ENCODE measurements around the gene NTSR1.
A peak's percentile ranks its signal among the peaks of the same experiment; 100 is the strongest.

NTSR1 gene

DNA sequence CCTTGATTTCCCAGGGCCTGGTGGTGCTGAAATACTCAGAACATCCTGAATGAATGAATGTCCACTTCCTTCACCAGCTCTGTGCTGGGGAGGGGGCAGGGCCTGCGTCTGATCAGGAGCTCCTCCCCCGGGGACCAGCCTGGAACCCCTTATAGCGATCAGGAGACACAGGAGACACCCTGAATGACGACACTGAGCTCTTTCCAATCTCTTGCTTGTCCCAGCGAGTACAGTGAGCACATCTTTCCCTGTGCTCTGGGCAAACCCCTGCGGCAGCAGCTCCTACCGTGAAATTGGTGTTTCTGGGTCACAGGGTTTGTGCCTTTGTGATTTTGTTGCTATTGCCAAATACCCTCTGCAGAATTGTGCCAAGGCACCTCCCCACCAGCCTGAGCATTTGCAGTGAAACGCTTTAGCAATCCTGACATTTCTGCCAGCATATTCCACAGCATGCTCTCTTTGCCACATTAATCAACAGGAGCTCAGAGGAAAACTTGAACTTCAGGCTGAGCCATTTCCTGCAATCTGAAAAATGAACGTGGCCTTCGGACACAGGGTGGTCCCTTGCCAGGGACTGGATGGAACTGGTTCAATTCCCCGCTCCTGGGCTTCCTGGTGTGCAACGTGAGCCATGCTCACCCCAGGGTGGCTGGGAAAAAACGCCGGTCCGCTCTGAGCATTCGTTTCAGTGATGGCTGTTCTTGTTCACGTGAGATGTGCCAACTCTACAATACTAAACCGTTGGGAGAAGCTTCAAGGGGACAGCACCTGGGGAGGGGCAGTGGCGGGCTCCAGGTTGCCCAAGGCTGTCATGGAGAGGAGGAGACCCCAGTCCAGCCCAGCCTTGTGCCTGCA, 64.6 kb downstream of the NTSR1 start:
- no peak for DNase-seq

DNA sequence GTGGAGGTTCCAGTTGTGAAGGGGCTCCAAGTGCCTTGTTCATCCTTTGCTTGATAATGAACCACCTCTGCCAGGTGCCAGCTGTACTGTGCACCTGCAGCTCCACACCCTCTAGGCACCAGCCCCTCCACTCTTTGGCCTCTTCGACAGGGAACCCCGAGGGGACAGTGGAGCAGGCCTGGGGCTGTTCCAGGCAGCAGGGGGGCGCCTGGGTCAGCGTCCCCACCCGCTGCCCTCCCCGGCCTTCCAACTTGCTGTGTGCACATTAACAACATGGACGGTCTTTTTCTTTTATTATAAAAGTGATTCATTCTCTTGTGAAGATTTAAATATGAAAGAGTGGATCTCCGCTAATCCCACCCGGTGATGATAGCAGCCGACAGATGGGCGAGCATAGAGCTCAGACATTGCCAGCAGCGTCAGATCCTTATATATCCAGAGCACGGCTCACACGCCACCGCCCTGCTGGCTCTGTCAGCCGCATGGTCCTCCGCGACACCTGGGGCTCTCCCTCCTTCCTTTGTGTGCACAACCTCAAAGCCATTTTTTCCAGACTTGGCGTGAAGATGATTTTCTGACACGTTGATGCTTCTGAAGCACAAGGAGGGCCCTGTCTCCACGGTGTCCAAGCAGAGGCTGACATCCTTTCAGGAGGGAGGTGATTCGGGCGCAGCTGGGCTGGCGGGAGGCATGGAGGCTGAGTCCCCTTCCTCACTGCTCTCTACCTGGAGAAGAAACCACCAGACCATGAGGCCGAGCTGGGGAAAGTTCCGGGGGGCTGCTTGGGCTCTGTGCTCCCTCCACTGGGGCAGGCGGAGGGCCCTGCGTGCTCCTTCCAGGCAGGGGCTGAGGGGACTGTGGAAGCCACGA, 65.4 kb downstream of the NTSR1 start:
- no peak for DNase-seq

DNA sequence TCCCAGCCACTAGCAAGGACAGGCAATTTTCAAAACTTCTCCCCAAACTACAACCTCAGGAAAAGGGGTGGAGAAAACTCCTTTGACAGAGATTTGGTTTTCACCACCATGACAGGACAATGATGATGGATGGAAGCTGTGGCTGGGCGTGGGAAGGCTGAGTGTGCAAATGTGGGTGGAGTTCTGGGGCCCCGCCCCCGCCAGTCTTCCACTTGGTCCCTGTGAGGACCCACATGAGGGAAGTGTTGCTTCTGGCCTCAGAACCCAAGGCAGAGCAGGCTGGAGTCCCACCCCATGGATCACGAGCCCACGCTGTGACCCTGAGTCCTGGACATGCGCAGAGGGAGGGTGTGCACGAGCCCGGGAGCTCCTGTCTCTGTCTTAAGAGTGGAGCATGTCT, 66.1 kb downstream of the NTSR1 start:
- no peak for DNase-seq

GRCh38 chr20:62775206-62775605, 66.6 kb downstream of the NTSR1 start:
- no peak for DNase-seq

- no peak for DNase-seq
Measured at GRCh38 chr20:62776035-62776691, 67.5 kb downstream of the NTSR1 start.

GRCh38 chr20:62776692-62777527, 68.3 kb downstream of the NTSR1 start:
- DNase-seq, result no peak

- no peak for DNase-seq
Measured at GRCh38 chr20:62777528-62777830, 68.8 kb downstream of the NTSR1 start.

- no peak for DNase-seq
Measured at GRCh38 chr20:62778058-62778457, 69.4 kb downstream of the NTSR1 start.

DNA sequence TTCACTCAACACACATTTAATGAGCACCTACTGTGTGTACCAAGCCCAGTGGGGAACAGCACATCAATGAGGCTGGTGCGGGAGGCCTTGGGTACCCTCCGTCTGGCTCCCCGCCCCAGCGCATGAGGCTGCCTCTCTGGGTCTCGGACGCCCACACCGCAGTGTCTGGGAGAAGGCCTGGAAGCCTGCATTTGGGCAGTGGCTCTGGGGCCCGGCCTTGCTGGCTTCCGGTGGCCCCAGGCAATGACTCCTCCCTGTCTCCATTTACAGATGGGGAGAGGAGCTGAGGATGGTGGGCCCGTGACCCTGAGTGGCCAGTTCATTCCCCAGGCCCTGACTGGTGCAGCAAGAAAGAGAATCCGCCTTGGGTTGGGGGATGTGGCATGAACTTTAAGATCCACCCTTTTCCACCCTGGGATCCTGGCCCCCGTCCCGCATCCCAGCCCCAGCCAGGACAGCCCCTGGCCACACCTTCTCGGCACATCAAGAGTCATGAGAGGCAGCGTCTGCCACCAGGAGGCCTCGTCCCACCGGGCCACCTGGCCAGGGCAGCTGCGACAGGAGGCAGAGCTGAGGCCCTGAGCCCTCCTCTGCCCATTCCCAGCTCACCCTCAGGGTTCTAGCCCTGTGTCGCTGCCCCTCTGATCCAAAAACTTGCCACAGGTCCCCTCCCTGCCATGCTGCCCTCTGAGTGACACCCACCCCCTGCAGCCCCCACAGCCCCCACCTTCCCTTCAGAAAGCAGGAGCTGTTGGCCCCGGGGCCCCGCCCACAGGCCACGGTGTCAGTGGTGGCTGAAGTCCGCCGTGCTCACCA, 70.2 kb downstream of the NTSR1 start:
- DNase-seq, result no peak

DNA sequence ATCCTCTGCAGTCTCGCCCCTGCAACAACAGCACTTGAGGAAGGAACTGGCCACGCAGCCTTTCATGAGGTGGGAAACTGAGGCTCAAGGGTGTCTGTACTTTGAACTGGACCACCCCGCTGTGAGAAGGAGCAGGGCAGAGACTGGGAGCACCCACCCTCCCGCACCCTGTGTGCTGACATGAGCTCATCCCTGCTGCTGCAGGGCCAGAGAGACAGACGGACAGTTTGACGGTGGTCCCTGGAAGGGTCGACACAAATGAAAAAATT, 70.7 kb downstream of the NTSR1 start:
- DNase-seq, result no peak

DNA sequence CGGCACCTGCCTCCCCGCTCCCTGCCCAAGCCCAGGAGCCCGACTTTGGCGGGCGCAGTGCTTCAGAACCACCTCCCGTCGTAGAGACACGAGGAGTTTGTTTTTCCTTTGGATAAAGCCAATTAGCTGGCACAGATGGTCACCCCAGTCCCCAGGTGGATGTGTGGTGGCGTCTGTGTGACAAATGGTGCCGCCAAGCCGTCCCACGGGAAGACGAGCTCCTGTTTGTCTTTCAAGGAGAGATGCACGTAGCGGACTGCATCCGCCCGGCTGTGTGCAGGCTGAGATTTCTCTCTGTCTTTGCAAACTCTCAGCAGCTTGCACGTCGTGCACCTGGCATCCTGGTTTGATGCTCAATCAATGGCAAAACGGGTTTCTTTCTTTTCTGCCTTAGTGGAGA, 71.6 kb downstream of the NTSR1 start:
- no peak for DNase-seq

GRCh38 chr20:62780696-62781095, 72.1 kb downstream of the NTSR1 start:
- no peak for DNase-seq

DNA sequence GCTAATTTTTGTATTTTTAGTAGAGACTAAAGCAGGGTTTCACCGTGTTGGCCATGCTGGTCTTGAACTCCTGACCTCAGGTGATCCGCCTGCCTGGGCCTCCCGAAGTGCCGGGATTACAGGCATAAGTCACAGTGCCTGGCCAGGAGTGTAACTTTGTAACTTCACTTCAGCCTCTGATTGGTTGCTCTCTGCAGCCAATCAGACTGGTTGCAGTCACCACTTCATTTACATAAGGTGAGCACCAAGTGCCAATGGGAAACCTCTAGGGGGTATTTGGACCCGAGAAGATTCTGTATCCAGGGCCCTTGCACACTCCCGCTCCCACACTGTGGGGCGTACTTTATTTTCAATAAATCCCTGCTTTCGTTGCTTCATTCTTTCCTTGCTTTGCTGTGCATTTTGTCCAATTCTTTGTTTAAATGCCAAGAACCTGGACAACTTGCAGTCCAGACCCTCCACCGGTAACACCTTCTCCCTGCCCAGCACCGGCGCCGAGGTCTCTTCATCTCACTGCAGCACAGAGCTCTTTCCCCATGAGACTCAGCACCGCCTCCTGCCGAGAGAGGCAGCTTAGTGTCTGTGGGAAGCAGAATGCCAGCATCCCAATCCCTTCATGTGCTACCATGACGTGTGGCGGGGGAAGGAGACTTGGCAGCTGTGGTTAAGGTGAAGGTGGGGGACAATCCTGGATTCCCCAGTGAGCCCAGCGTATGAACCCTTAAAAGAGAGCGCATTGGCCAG, 73.7 kb downstream of the NTSR1 start:
- DNase-seq, result no peak

DNA sequence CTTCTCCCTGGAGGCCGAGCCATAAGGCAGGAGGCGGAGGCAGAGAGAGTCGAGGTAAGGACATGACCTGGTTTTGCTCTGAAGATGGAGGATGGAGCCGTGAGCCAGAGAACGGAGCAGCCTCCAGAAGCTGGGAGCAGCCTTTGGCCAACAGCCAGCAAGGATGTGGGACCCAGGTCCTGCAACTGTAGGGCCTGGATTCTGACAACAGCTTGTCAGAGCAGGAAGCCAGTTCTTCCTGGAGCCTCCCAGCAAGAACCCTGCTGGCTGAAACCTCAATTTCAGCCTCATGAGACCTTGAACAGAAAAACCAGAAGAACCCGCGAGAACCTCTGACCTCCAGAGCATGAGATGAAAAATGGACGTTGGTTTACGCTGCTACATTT, 74.2 kb downstream of the NTSR1 start:
- no peak for DNase-seq

DNA sequence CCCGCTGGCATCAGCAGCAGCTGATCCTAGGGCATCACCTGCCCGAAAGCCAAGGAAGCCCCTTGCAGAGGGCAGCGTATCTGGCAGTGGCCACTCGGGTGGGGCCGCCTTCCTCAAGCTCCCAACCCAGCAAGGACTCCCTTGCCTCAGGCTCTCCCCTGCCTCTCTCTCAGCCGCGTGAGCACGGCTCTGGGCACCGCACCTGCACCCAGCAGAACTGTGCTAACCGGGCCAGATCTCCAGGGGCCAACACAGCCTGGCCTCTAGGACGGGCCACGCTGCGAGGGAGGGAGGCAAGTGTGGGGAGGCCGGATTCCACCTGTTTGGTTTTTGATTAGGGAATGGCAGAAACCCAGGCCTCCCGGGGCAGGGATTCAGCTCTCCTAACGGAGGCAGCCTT, 75.9 kb downstream of the NTSR1 start:
- no peak for DNase-seq

DNA sequence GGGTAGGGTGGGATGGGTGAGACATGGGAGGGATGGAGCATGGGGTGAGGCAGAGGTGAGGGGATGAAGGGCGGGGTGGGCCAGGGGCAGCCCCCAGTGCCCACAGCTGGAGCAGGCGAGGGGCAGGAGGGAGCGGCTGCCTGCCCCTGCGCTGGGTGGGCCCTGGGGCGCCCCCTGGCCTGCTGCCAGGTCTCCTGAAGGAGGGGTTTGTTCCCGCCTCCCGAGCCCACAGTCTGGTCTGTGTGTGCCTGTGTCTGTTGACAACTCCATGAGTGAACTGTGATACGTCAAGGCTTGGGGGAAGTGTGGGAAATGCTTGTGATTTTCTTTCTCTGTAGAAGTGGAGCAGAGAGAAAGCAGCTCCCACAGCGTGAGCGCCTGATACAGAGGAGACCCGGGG, 76.8 kb downstream of the NTSR1 start:
- no peak for DNase-seq

DNA sequence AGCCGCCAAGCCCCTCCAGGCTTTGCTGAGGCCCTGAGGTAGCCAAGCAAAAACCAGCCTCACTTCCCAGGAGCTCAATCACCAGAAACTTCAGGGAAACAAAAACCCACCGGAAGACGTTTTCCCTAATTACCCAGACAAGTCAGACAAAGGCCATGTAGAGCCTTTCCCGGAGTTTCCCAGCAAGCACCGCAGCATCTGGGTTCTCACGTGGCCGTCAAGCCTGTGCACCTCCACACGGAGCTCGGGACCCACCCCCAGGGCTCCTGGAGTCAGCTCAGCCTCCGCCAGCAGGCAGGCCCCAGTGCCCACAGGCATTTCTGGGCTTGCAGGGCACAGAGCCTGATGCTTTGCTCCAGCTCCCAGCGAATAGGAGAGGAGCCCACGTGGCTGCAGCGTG, 77.5 kb downstream of the NTSR1 start:
- DNase-seq, result no peak

GRCh38 chr20:62787321-62787720, 78.7 kb downstream of the NTSR1 start:
- no peak for DNase-seq

DNA sequence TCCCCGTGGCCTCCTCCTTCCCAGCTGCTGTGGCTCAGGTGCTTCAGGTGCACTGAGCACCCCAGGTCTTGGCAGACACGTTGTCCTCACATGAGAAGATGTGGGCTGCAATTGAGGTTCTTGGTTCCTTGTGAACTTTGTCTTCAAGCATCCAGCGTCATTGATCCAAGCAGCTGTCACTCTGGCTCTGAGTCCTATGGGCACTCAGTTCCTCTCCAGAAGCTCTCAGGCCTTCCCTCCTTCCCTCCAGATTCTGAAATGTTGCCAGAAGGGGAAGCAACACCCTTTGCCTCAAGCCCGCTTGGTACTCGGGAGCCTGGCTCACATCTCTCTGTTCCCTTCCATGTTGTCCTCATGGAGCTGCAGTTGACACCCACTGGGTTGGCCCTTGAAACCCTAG, 79.2 kb downstream of the NTSR1 start:
- DNase-seq, result no peak

- DNase-seq, result peak in 1 of 2 donors; percentile 35
Measured at GRCh38 chr20:62788607-62789006, 80.0 kb downstream of the NTSR1 start.

- no peak for DNase-seq
Measured at GRCh38 chr20:62790075-62790474, 81.4 kb downstream of the NTSR1 start.
